ENCODE measurements around the gene TPD52L2. TPM values are rescaled to one million over a fixed set of nuclear protein-coding genes. Genes with fewer than 3 reads are reported as not detected.

The TPD52L2 gene
- total RNA-seq, 4 donors from 2014 or later, result 57.7 to 92.4 (median 59.8) TPM

GRCh38 chr20:63846128-63846771, 18.8 kb upstream of the TPD52L2 start:
- peaks cover 25 to 26% of the 10 kb centered on the region in 2 donors for H3K4me1 ChIP-seq
- TF ChIP-seq CTCF (IDR thresholded peaks at IDR 0.05 in 4 of 5, conservative IDR thresholded peaks at IDR 0.05 in 1 of 5), result peak in 1 of 5 experiments; percentile 11
- TF ChIP-seq POLR2A (IDR thresholded peaks at IDR 0.05), result no peak

GRCh38 chr20:63846888-63847236, 18.2 kb upstream of the TPD52L2 start:
- in situ Hi-C loops (cut with MboI; ENCODE audit: low sequenced_read_pairs in 4 of 4) (no loop called here), intact Hi-C loops (cut with DNase I; ENCODE audit: low total_unique reads) (no loop called here)
- DNase-seq (no peak), ATAC-seq (peak in 1 of 2 donors; percentile 2)
- Histone ChIP-seq H3K4me3 (peak overlapping the region in 2 of 4 donors; percentile 20 to 25), H3K36me3 (no peaks in the 10 kb centered on the region), H3K27me3 (no peaks in the 10 kb centered on the region), H3K9me3 (no peaks in the 10 kb centered on the region), H3K4me1 (peaks cover 25 to 26% of the 10 kb centered on the region in 2 donors), H3K27ac (peak overlapping the region; percentile 81 to 92 (median 86))
- TF ChIP-seq POLR2A (IDR thresholded peaks at IDR 0.05) (no peak), CTCF (IDR thresholded peaks at IDR 0.05 in 4 of 5, conservative IDR thresholded peaks at IDR 0.05 in 1 of 5) (no peak)

More at GRCh38 chr20:63846128-63846771, 18.8 kb upstream of the TPD52L2 start:
- intact Hi-C loops (cut with DNase I; ENCODE audit: low total_unique reads), result no loop called here
- Histone ChIP-seq H3K36me3 (no peaks in the 10 kb centered on the region), H3K4me3 (peak overlapping the region in 3 of 4 donors; percentile 21 to 42 (median 25)), H3K27me3 (no peaks in the 10 kb centered on the region), H3K9me3 (no peaks in the 10 kb centered on the region), H3K27ac (peak overlapping the region; percentile 81 to 92 (median 86))
- in situ Hi-C loops (cut with MboI; ENCODE audit: low sequenced_read_pairs in 4 of 4), result no loop called here
- DNase-seq (peak in 1 of 2 donors; percentile 64), ATAC-seq (peak; percentile 63 to 74)

GRCh38 chr20:63847237-63848002, 17.6 kb upstream of the TPD52L2 start:
- H3K36me3 ChIP-seq, result no peaks in the 10 kb centered on the region
- no peaks in the 10 kb centered on the region for H3K27me3 ChIP-seq
- TF ChIP-seq POLR2A (IDR thresholded peaks at IDR 0.05) (no peak), CTCF (IDR thresholded peaks at IDR 0.05 in 4 of 5, conservative IDR thresholded peaks at IDR 0.05 in 1 of 5) (no peak)
- no peaks in the 10 kb centered on the region for H3K9me3 ChIP-seq
- peaks cover 25 to 26% of the 10 kb centered on the region in 2 donors for H3K4me1 ChIP-seq
- ATAC-seq (peak; percentile 16 to 27), DNase-seq (no peak)
- peak overlapping the region in 3 of 4 donors; percentile 13 to 29 (median 20) for H3K4me3 ChIP-seq
- peak overlapping the region; percentile 81 to 92 (median 86) for H3K27ac ChIP-seq
- in situ Hi-C loops (cut with MboI; ENCODE audit: low sequenced_read_pairs in 4 of 4) (no loop called here), intact Hi-C loops (cut with DNase I; ENCODE audit: low total_unique reads) (no loop called here)

- in situ Hi-C loops (cut with MboI; ENCODE audit: low sequenced_read_pairs in 4 of 4) (no loop called here), intact Hi-C loops (cut with DNase I; ENCODE audit: low total_unique reads) (no loop called here)
- peak overlapping the region; percentile 81 to 92 (median 86) for H3K27ac ChIP-seq
- DNase-seq (peak; percentile 51 to 81), ATAC-seq (peak; percentile 76 to 87)
- TF ChIP-seq POLR2A (IDR thresholded peaks at IDR 0.05) (peak in 1 of 2 donors; percentile 65), CTCF (IDR thresholded peaks at IDR 0.05 in 4 of 5, conservative IDR thresholded peaks at IDR 0.05 in 1 of 5) (no peak)
- H3K4me1 ChIP-seq, result peaks cover 25 to 26% of the 10 kb centered on the region in 2 donors
- peaks cover 0 to under 1% (median 0%) of the 10 kb centered on the region in 3 donors for H3K27me3 ChIP-seq
- no peaks in the 10 kb centered on the region for H3K36me3 ChIP-seq
- H3K4me3 ChIP-seq, result peak overlapping the region in 3 of 4 donors; percentile 13 to 29 (median 20)
- H3K9me3 ChIP-seq, result no peaks in the 10 kb centered on the region
These were observed 16.8 kb upstream of the TPD52L2 start for GRCh38 chr20:63848003-63848911.

Measured in gastrocnemius medialis (tissue), 4 donors.